ENCODE data around the gene TTC39A.

TTC39A gene

DNA sequence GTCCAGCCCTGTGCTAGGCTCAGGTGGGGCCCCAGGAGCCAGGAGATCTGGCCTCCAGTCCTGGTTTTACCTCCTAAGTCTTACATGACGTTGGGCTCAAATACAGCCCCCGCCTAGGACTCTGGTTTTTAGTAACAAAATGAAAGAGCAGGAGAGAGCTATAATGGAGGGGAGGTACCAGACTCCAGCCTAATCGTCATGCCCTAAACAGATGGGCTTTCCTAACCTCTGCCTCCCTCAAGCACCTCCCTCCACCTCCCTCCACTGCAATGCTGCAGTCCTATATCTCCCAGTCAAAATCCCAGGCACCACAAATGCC lies 28.6 kb downstream of the TTC39A start:
- no peak overlapping the region for H3K4me3 ChIP-seq (ENCODE audit: low read depth, low read length)
- no peak for DNase-seq (ENCODE audit: low read depth)

DNA sequence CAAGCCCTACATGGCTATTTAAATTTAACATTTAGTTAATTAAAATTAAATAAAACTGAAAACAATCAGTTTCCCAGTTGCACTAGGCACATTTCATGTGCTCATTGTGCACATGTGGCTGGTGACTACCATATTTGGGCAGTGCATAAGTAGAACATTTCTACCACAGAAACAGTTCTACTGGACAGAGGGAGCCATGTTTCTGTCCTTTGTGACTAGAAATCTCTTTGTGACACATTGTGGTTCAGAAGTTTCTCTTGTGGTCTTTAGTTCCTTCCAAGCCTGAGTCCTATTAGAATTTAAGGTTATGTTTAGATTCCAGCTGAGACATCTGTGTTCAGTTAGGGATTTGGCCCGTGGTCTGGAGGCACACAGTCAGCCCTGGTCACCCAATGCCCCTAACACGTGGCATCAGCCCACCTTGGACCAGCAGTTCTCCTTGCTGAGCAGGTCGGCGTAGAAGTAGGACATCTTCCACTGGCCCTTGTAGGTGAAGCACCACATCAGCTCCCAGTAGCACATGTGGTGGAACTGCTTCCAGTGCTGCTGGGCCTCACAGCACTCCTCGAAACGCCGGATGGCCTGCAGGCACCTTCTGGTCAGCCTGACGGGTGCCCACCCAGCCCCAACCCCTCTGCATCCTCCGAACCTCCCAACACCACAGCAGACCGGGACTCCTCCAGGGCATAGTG lies 29.1 kb downstream of the TTC39A start:
- H3K4me3 ChIP-seq (ENCODE audit: low read depth, low read length) = no peak overlapping the region
- no peak for DNase-seq (ENCODE audit: low read depth)

GRCh38 chr1:51299981-51300670 lies 30.2 kb downstream of the TTC39A start:
- DNase-seq (ENCODE audit: low read depth) = no peak
- no peak overlapping the region for H3K4me3 ChIP-seq (ENCODE audit: low read depth, low read length)

GRCh38 chr1:51299185-51299885 lies 31.0 kb downstream of the TTC39A start:
- no peak overlapping the region for H3K4me3 ChIP-seq (ENCODE audit: low read depth, low read length)
- no peak for DNase-seq (ENCODE audit: low read depth)

GRCh38 chr1:51298322-51298705 lies 32.0 kb downstream of the TTC39A start:
- no peak overlapping the region for H3K4me3 ChIP-seq (ENCODE audit: low read depth, low read length)
- no peak for DNase-seq (ENCODE audit: low read depth)

- H3K4me3 ChIP-seq (ENCODE audit: low read depth, low read length) = no peak overlapping the region
- DNase-seq (ENCODE audit: low read depth) = no peak
These were observed 32.7 kb downstream of the TTC39A start for GRCh38 chr1:51297401-51298321.

DNA sequence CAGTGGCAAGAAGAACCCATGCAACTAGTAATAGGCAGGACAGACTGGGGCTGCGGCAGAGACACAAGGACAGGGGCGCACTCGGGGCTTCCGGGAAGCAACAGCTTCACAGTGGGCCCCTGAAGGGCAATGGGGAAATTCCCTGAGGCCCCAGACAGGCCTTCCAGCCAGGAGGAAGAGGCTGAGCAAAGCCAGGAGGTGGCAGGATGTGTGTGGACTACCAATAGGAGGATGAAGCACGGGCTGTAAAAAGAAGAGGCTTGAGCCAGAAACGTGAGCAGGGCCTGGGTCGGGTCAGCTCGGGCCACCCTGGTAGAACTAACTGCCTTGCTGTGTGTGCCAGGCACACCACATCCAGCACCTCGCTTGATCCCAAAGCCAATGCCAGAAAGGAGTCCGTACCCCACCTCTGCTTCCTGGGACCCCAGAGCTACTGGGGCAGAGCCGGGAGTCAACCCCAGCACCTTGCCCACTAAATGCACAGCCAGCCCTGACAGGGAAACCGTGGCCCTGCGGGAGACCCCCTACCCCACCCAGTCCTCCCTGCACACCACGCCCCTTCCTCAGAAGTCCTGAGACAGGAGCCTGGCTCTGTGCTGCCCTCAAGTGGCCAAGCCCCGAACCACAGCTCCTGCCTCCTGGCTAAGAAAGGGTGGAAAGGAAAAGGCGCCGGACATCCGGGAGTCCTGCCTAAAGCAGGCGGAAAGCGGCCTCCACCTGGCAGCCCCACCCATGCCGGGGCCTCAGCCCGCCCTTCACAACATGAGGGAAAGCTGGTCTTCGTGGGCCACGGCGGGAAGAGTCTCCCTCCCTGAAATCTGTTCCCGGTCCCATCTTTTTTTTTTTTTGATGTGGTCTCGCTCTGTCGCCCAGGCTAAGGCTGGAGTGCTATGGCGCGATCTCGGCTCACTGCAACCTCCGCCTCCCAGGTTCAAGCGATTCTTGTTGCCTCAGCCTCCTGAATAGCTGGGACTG lies 33.7 kb downstream of the TTC39A start:
- H3K4me3 ChIP-seq (ENCODE audit: low read depth, low read length) = peak overlapping the region; percentile 21
- peak; percentile 14 for DNase-seq (ENCODE audit: low read depth)

- H3K4me3 ChIP-seq (ENCODE audit: low read depth, low read length) = no peak overlapping the region
- no peak for DNase-seq (ENCODE audit: low read depth)
These were observed 34.4 kb downstream of the TTC39A start for GRCh38 chr1:51295926-51296325.

DNA sequence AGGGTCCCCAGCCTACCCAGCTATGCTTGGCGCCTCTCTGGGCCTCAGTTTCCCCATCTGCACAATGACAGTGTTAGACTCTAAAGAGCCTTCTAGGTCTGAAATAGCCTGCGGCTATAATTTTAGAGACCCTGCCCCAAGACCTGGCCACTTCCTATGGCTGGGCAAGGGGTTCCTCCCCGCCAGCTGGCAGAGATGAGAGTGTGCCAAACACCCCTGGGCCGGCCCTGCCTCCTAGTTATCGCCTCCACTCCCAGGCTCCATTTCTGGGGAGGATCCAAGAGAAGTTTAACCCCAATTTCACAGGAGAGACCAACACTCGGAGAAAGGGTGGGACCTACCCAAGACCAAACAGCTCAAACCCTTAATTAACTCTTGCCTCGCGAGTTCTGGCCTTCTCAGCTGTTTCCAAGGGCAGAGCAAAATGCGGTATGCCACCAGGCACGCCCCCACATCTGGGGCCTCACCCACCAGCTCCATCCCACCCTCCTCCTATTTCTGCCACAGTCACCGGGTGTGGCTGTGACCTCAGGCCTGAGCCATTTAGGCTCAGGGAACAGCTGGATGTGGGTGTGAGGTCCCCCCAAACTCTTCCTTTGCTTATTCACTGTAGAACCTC lies 35.7 kb downstream of the TTC39A start:
- no peak for DNase-seq (ENCODE audit: low read depth)
- H3K4me3 ChIP-seq (ENCODE audit: low read depth, low read length) = no peak overlapping the region

- no peak overlapping the region for H3K4me3 ChIP-seq (ENCODE audit: low read depth, low read length)
- DNase-seq (ENCODE audit: low read depth) = no peak
These were observed 36.4 kb downstream of the TTC39A start for GRCh38 chr1:51293898-51294515.

DNA sequence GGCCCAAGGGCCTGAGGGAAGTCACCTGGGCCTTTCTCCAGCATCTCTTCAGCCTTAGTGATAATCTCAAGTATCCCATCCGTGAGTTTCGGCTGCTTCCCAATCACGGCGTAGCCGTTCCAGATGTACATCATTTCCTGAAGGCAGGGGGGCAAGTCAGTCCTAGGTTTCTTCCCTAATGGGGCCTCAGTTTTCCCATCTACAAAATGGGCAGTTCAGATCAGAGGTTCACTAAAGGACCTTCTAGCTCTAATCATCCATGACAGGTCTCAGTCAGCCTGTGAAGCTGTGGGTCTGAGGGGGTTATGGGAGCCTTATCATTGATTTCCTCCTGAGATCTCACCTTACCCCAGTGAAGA lies 39.9 kb downstream of the TTC39A start:
- H3K4me3 ChIP-seq (ENCODE audit: low read depth, low read length) = no peak overlapping the region
- no peak for DNase-seq (ENCODE audit: low read depth)

DNA sequence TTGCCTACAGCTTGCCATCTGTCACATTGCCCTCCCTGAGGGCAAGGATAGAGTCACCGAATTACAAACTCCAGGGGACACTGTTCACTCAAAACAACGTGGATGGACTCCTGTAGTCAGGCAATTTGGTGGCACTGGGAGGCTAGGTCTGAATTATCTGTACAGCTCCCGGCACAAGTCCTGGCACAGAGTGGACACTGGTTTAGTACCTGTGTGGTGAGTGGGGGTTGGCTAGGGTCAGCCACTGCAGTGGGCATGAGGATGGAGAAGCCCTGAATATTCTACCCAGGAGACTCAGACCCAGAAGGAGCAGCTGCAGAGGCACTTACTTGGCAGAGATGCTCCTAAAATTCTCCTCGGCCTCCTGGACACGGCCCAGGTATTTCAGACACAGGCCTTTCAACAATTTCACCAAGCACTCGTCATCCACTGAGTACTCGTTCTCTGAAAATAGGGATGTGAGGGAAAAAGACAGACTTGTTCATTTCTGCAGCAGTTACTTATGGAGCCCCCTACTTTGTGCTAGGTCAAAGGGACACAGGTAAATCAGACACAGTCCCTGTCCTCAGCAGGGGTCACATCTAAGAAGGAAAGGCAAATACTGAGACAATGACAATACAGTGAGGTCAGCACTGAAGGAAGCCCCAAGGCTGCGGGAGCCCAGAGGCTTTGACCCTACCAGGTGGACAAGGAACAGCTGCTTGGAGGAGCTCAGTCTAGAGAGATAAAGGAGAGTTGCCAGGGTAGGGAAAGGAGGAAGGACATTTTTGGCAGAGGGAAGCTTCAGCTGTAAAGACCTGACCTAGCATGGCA lies 40.5 kb downstream of the TTC39A start:
- H3K4me3 ChIP-seq (ENCODE audit: low read depth, low read length) = no peak overlapping the region
- no peak for DNase-seq (ENCODE audit: low read depth)

GRCh38 chr1:51288578-51288977 lies 41.8 kb downstream of the TTC39A start:
- no peak overlapping the region for H3K4me3 ChIP-seq (ENCODE audit: low read depth, low read length)
- no peak for DNase-seq (ENCODE audit: low read depth)

GRCh38 chr1:51287966-51288365 lies 42.4 kb downstream of the TTC39A start:
- H3K4me3 ChIP-seq (ENCODE audit: low read depth, low read length) = no peak overlapping the region
- DNase-seq (ENCODE audit: low read depth) = no peak

DNA sequence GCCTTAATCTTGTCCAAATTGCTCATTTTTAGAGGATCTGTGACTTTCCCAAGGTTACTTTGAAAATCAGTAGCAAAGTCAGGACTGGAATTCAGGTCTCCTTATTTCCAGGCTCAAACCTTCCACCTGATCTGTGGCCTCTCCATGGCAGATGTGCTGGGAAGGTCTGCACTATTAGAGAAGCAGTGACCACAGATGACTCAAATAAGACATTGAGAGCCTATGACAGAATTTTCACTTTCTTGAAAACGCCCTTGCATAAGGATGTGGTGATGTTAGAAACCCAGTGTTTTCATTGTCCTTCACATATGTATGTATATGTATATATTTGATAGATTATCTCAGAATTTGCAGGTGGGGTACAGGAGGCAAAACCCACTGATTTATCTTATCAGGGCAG lies 45.3 kb downstream of the TTC39A start:
- no peak overlapping the region for H3K4me3 ChIP-seq (ENCODE audit: low read depth, low read length)
- DNase-seq (ENCODE audit: low read depth) = no peak

GRCh38 chr1:51284487-51284954 lies 45.8 kb downstream of the TTC39A start:
- no peak for DNase-seq (ENCODE audit: low read depth)
- no peak overlapping the region for H3K4me3 ChIP-seq (ENCODE audit: low read depth, low read length)

- no peak for DNase-seq (ENCODE audit: low read depth)
- no peak overlapping the region for H3K4me3 ChIP-seq (ENCODE audit: low read depth, low read length)
These were observed 46.4 kb downstream of the TTC39A start for GRCh38 chr1:51283979-51284378.

Measured in skeletal muscle cell (primary cell).